Kidney (tissue), 14 donors: ENCODE data around the gene BPIFA1. TPM values are rescaled to one million over a fixed set of nuclear protein-coding genes. Genes with fewer than 3 reads are reported as not detected.
A peak's percentile ranks its signal among the peaks of the same experiment; 100 is the strongest.

Experiments
- DNase-seq, 5 donors: peaks; one replicate each; pipeline ENCODE4 v3.0.0-alpha.2; 2013 to 2020
- FAIRE-seq: peaks from 2 replicates; lab custom pipeline; 2012; peaks lifted over from hg19 to GRCh38; lab: Jason Lieb, UNC
- H3K27ac ChIP-seq, 2 donors: one replicate each; pipeline ENCODE4 v1.7.0; 2013; ENCODE audit warnings: low read depth in 2 of 2, low read length in 2 of 2, inconsistent platforms in 1 of 2
- H3K27me3 ChIP-seq: one replicate; pipeline ENCODE4 v1.7.1; 2013; ENCODE audit warnings: low read length, inconsistent platforms; ENCODE audit not compliant: control insufficient read depth, insufficient read depth
- H3K36me3 ChIP-seq, 3 donors: one replicate each; pipeline versions ENCODE4 v1.7.0 to v1.7.1; 2013; ENCODE audit warnings: low read length in 3 of 3, control low read depth in 1 of 3, inconsistent platforms in 1 of 3; ENCODE audit not compliant: insufficient read depth in 3 of 3, control insufficient read depth in 2 of 3
- H3K4me1 ChIP-seq, 3 donors: one replicate each; pipeline versions ENCODE4 v1.7.0 to v1.7.1; 2013; ENCODE audit warnings: low read length in 3 of 3, inconsistent platforms in 1 of 3, low read depth in 1 of 3; ENCODE audit not compliant: control insufficient read depth in 2 of 3, insufficient read depth in 2 of 3
- H3K4me3 ChIP-seq, 3 donors: one replicate each; pipeline versions ENCODE4 v1.7.0 to v1.8.1; 2013; ENCODE audit warnings: low read length in 3 of 3, control low read depth in 1 of 3, inconsistent platforms in 1 of 3
- H3K9ac ChIP-seq, 3 donors: one replicate each; pipeline versions ENCODE4 v1.7.0 to v1.7.1; 2013; ENCODE audit warnings: low read length in 3 of 3, control low read depth in 1 of 3, inconsistent platforms in 1 of 3
- H3K9me3 ChIP-seq, 3 donors: one replicate each; pipeline versions ENCODE4 v1.7.0 to v1.7.1; 2013; ENCODE audit warnings: low read length in 3 of 3, control low read depth in 1 of 3, inconsistent platforms in 1 of 3; ENCODE audit not compliant: control insufficient read depth in 2 of 3, insufficient read depth in 1 of 3
- CTCF ChIP-seq: IDR thresholded peaks from 3 replicates; pipeline ENCODE4 v1.5.1; 2012; ENCODE audit warnings: mild to moderate bottlenecking, moderate library complexity, borderline replicate concordance; ENCODE audit not compliant: insufficient read depth; ENCODE audit errors: extremely low read depth
- intact Hi-C: fragments of 100-400 bp; cut with DNase I; formaldehyde crosslinking; loops from one replicate; pipeline ENCODE4 v1.11.1; 2022
- polyA plus RNA-seq: library from polyadenylated mRNA; stranded (reverse); fragments of 350-450 nt; fragmentation: Illumina TruSeq; extraction: RNeasy Lipid Tissue Mini Kit (QIAGEN cat#74804); gene quantifications from one replicate; pipeline ENCODE4 v1.2.3, GENCODE V29; 2014; ENCODE audit warnings: low read depth, low replicate concordance; ENCODE audit not compliant: insufficient read depth
- total RNA-seq: library from RNA; stranded (reverse); fragmentation: NEBNext Ultra II Directional; extraction: Animal tissue kit (Norgen Biotek cat#: 25700); gene quantifications from one replicate; pipeline ENCODE4 v1.2.1, GENCODE V29; 2021
- donor health status: control.
- donor health status: control.
- donor health status: control.
- donor health status: control.
- donor health status: control.
- donor health status: DM: yes; HTN: yes; CAD: no.
- donor health status: Normal renal cell carcinoma (clear cell type).

BPIFA1 gene
- total and polyA plus RNA-seq, 2 donors from 2014 or later = not detected

GRCh38 chr20:33191484-33191883 is 44.3 kb upstream of the BPIFA1 start:
- intact Hi-C loops = no loop called here
- DNase-seq (no peak), FAIRE-seq (no peak)
- TF ChIP-seq CTCF = no peak
- no peaks in the 10 kb centered on the region for H3K4me1 ChIP-seq
- H3K36me3 ChIP-seq = no peaks in the 10 kb centered on the region
- no peak overlapping the region for H3K27ac ChIP-seq
- H3K4me3 ChIP-seq = no peak overlapping the region
- no peaks in the 10 kb centered on the region for H3K27me3 ChIP-seq
- no peaks in the 10 kb centered on the region for H3K9me3 ChIP-seq
- no peak overlapping the region for H3K9ac ChIP-seq

- Histone ChIP-seq H3K27me3 (no peaks in the 10 kb centered on the region), H3K4me1 (no peaks in the 10 kb centered on the region), H3K9me3 (no peaks in the 10 kb centered on the region), H3K4me3 (no peak overlapping the region), H3K36me3 (no peaks in the 10 kb centered on the region), H3K27ac (no peak overlapping the region), H3K9ac (no peak overlapping the region)
- intact Hi-C loops = no loop called here
- TF ChIP-seq CTCF = no peak
- DNase-seq = no peak
- no peak for FAIRE-seq
These were observed 43.8 kb upstream of the BPIFA1 start for GRCh38 chr20:33191955-33192354.

GRCh38 chr20:33192912-33193501 is 42.8 kb upstream of the BPIFA1 start:
- Histone ChIP-seq H3K27ac (no peak overlapping the region), H3K9me3 (no peaks in the 10 kb centered on the region), H3K9ac (no peak overlapping the region), H3K27me3 (no peaks in the 10 kb centered on the region), H3K4me3 (no peak overlapping the region), H3K4me1 (no peaks in the 10 kb centered on the region), H3K36me3 (no peaks in the 10 kb centered on the region)
- no peak for FAIRE-seq
- no peak for TF ChIP-seq CTCF
- DNase-seq = peak in 2 of 5 donors; percentile 24 to 33
- intact Hi-C loops = no loop called here

- H3K4me3 ChIP-seq = no peak overlapping the region
- no peak overlapping the region for H3K9ac ChIP-seq
- TF ChIP-seq CTCF = no peak
- H3K9me3 ChIP-seq = no peaks in the 10 kb centered on the region
- no peaks in the 10 kb centered on the region for H3K4me1 ChIP-seq
- intact Hi-C loops = no loop called here
- no peak for FAIRE-seq
- DNase-seq = no peak
- no peak overlapping the region for H3K27ac ChIP-seq
- no peaks in the 10 kb centered on the region for H3K36me3 ChIP-seq
- H3K27me3 ChIP-seq = no peaks in the 10 kb centered on the region
These were observed 36.8 kb upstream of the BPIFA1 start for GRCh38 chr20:33199026-33199425.
